ENCODE results near the gene MAST4.

Gene MAST4

GRCh38 chr5:66596636-66597182, 516 bp downstream of the MAST4 start:
- Histone ChIP-seq H3K27ac (0 out of 22 replicates have a peak overlapping the region, but pooled peaks of 4 of the 11 experiments have one; percentile 5 to 10 (median 8)), H3K4me3 (peak overlapping the region; percentile 71 to 78 (median 76)), H3K4me1 (peaks cover 0 to 34% (median 15%) of the 10 kb centered on the region in 10 experiments; a peak in 15 of 20 replicates), H3K4me2 (peak overlapping the region; percentile 90 to 100 (median 99)), H3K27me3 (peaks cover 60 to 75% (median 71%) of the 10 kb centered on the region in 11 experiments), H3K9me3 (replicated peaks in 1 of 11) (no peaks in the 10 kb centered on the region), H3K9ac (peak overlapping the region; percentile 53 to 79 (median 71); a peak in 21 of 22 replicates), H4K20me1 (peaks cover 0 to 11% (median 0%) of the 10 kb centered on the region in 11 experiments; a peak in 3 of 22 replicates), H3K36me3 (no peaks in the 10 kb centered on the region)
- no peak for TF ChIP-seq Cebpa-rat (IDR thresholded peaks at IDR 0.05)

- H3K27me3 ChIP-seq: peaks cover 57 to 70% (median 65%) of the 10 kb centered on the region in 11 experiments
- H4K20me1 ChIP-seq: peaks cover 0 to 11% (median 0%) of the 10 kb centered on the region in 11 experiments; a peak in 3 of 22 replicates
- no peak for TF ChIP-seq Cebpa-rat (IDR thresholded peaks at IDR 0.05)
- peaks cover 0 to 32% (median 15%) of the 10 kb centered on the region in 10 experiments; a peak in 15 of 20 replicates for H3K4me1 ChIP-seq
- peak overlapping the region; percentile 71 to 78 (median 76) for H3K4me3 ChIP-seq
- no peaks in the 10 kb centered on the region for H3K9me3 ChIP-seq (replicated peaks in 1 of 11)
- peak overlapping the region; percentile 90 to 100 (median 99) for H3K4me2 ChIP-seq
- H3K27ac ChIP-seq: no peak overlapping the region
- H3K36me3 ChIP-seq: no peaks in the 10 kb centered on the region
- H3K9ac ChIP-seq: peak overlapping the region; percentile 53 to 79 (median 71); a peak in 21 of 22 replicates
Observed at GRCh38 chr5:66597183-66597757, 1.1 kb downstream of the MAST4 start.

GRCh38 chr5:66602621-66603020, 6.4 kb downstream of the MAST4 start:
- no peaks in the 10 kb centered on the region for H3K9me3 ChIP-seq (replicated peaks in 1 of 11)
- H3K27ac ChIP-seq: no peak overlapping the region
- H3K27me3 ChIP-seq: peaks cover 8 to 17% (median 13%) of the 10 kb centered on the region in 11 experiments
- peaks cover 0 to 4% (median 2%) of the 10 kb centered on the region in 10 experiments; a peak in 11 of 20 replicates for H3K4me1 ChIP-seq
- H4K20me1 ChIP-seq: peaks cover 0 to 4% (median 0%) of the 10 kb centered on the region in 11 experiments; a peak in 2 of 22 replicates
- TF ChIP-seq Cebpa-rat (IDR thresholded peaks at IDR 0.05): no peak
- no peak overlapping the region for H3K9ac ChIP-seq
- no peaks in the 10 kb centered on the region for H3K36me3 ChIP-seq
- no peak overlapping the region for H3K4me2 ChIP-seq
- no peak overlapping the region for H3K4me3 ChIP-seq

- Histone ChIP-seq H3K27ac (no peak overlapping the region), H3K27me3 (peaks cover 2 to 11% (median 7%) of the 10 kb centered on the region in 11 experiments), H3K36me3 (no peaks in the 10 kb centered on the region), H3K4me1 (no peaks in the 10 kb centered on the region; a peak in 1 of 20 replicates), H3K9ac (no peak overlapping the region), H3K9me3 (replicated peaks in 1 of 11) (no peaks in the 10 kb centered on the region), H4K20me1 (no peaks in the 10 kb centered on the region; a peak in 1 of 22 replicates), H3K4me2 (no peak overlapping the region), H3K4me3 (no peak overlapping the region)
- TF ChIP-seq Cebpa-rat (IDR thresholded peaks at IDR 0.05): no peak
Observed at GRCh38 chr5:66603164-66603563, 7.0 kb downstream of the MAST4 start.

- no peaks in the 10 kb centered on the region for H3K9me3 ChIP-seq (replicated peaks in 1 of 11)
- no peaks in the 10 kb centered on the region for H3K36me3 ChIP-seq
- H3K27me3 ChIP-seq: peaks cover 0 to 4% (median under 1%) of the 10 kb centered on the region in 11 experiments; a peak in 7 of 22 replicates
- no peaks in the 10 kb centered on the region for H4K20me1 ChIP-seq
- H3K27ac ChIP-seq: no peak overlapping the region
- H3K9ac ChIP-seq: no peak overlapping the region
- H3K4me3 ChIP-seq: no peak overlapping the region
- no peaks in the 10 kb centered on the region for H3K4me1 ChIP-seq
- H3K4me2 ChIP-seq: no peak overlapping the region
- no peak for TF ChIP-seq Cebpa-rat (IDR thresholded peaks at IDR 0.05)
Observed at GRCh38 chr5:66603881-66604280, 7.7 kb downstream of the MAST4 start.

- Histone ChIP-seq H3K4me1 (no peaks in the 10 kb centered on the region), H3K4me2 (no peak overlapping the region), H3K36me3 (no peaks in the 10 kb centered on the region), H3K9me3 (replicated peaks in 1 of 11) (no peaks in the 10 kb centered on the region), H4K20me1 (no peaks in the 10 kb centered on the region), H3K27ac (no peak overlapping the region), H3K27me3 (no peaks in the 10 kb centered on the region), H3K9ac (no peak overlapping the region), H3K4me3 (no peak overlapping the region)
- TF ChIP-seq Cebpa-rat (IDR thresholded peaks at IDR 0.05): no peak
Observed at GRCh38 chr5:66606713-66607112, 10.5 kb downstream of the MAST4 start.

GRCh38 chr5:66608501-66608900, 12.3 kb downstream of the MAST4 start:
- H3K27me3 ChIP-seq: no peaks in the 10 kb centered on the region
- no peak overlapping the region for H3K4me3 ChIP-seq
- H3K27ac ChIP-seq: no peak overlapping the region
- H3K36me3 ChIP-seq: no peaks in the 10 kb centered on the region
- no peak overlapping the region for H3K4me2 ChIP-seq
- no peaks in the 10 kb centered on the region for H3K4me1 ChIP-seq
- TF ChIP-seq Cebpa-rat (IDR thresholded peaks at IDR 0.05): no peak
- H4K20me1 ChIP-seq: no peaks in the 10 kb centered on the region
- no peak overlapping the region for H3K9ac ChIP-seq
- no peaks in the 10 kb centered on the region for H3K9me3 ChIP-seq (replicated peaks in 1 of 11)

GRCh38 chr5:66609615-66610014, 13.4 kb downstream of the MAST4 start:
- no peak overlapping the region for H3K27ac ChIP-seq
- H3K4me2 ChIP-seq: no peak overlapping the region
- H3K27me3 ChIP-seq: no peaks in the 10 kb centered on the region
- no peak for TF ChIP-seq Cebpa-rat (IDR thresholded peaks at IDR 0.05)
- no peak overlapping the region for H3K4me3 ChIP-seq
- no peaks in the 10 kb centered on the region for H3K36me3 ChIP-seq
- no peak overlapping the region for H3K9ac ChIP-seq
- no peaks in the 10 kb centered on the region for H3K9me3 ChIP-seq (replicated peaks in 1 of 11)
- no peaks in the 10 kb centered on the region for H4K20me1 ChIP-seq
- H3K4me1 ChIP-seq: no peaks in the 10 kb centered on the region

- H3K4me3 ChIP-seq: no peak overlapping the region
- no peak overlapping the region for H3K4me2 ChIP-seq
- no peak for TF ChIP-seq Cebpa-rat (IDR thresholded peaks at IDR 0.05)
- no peak overlapping the region for H3K27ac ChIP-seq
- H3K36me3 ChIP-seq: no peaks in the 10 kb centered on the region
- H3K27me3 ChIP-seq: no peaks in the 10 kb centered on the region
- H3K9ac ChIP-seq: no peak overlapping the region
- no peaks in the 10 kb centered on the region for H4K20me1 ChIP-seq
- H3K4me1 ChIP-seq: peaks cover 0 to 10% (median 4%) of the 10 kb centered on the region in 10 experiments; a peak in 10 of 20 replicates
- H3K9me3 ChIP-seq (replicated peaks in 1 of 11): no peaks in the 10 kb centered on the region
Observed at GRCh38 chr5:66612226-66612625, 16.0 kb downstream of the MAST4 start.

Data from BLaER1 treated with 17β-estradiol and CSF1 and Interleukin-3, amounts not matched to agents 10 nM and 100 nM (cell line).